Vagina (tissue), 2 donors: ENCODE measurements around the gene DENND4A.

Source experiments
- POLR2A ChIP-seq, 2 donors: fragments of 450-650 bp; IDR thresholded peaks; one replicate each; pipeline ENCODE4 v1.6.1; 2017; ENCODE audit warnings: antibody characterized with exemption in 2 of 2, mild to moderate bottlenecking in 2 of 2, moderate library complexity in 2 of 2
- POLR2AphosphoS5 ChIP-seq, 2 donors: sonication (generic); formaldehyde crosslinking; IDR thresholded peaks; one replicate each; pipeline ENCODE4 v1.9.0; 2017; ENCODE audit warnings: antibody characterized with exemption in 2 of 2, mild to moderate bottlenecking in 2 of 2, low read depth in 1 of 2; ENCODE audit not compliant: insufficient read depth in 1 of 2
- TF ChIP-seq, protein P1 (sequence below), 3 experiments: fragments of 450-650 bp in 2 of 3; fragments of 200-600 bp in 1 of 3; sonication (generic) in 1 of 3; IDR thresholded peaks; one replicate each; pipeline ENCODE4 v1.5.1; 2017 to 2019; ENCODE audit warnings: antibody characterized with exemption in 3 of 3, mild to moderate bottlenecking in 2 of 3, moderate library complexity in 2 of 3

DNA sequence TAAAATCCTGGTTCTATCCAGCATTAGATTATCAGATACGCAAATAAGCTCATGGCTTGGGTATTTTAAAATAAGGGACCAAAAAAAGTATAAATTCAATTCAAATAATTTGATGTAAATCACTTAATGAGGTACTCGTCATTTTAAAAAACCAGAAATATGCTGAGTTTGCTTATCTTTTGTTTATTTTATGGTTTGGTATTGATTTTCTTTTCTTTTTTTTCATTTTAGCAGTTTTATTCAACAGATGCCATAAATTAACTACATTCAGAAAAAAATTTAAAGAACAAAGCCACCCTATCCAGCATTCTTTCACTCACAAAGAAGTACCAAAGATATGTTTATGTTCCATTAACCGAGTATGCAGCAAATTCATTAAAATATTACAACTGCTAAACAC lies 22.6 kb downstream of the DENND4A start:
- TF ChIP-seq POLR2AphosphoS5 (IDR thresholded peaks at IDR 0.05; ENCODE audit: insufficient read depth in 1 of 2, low read depth in 1 of 2) (no peak), POLR2A (IDR thresholded peaks at IDR 0.05) (no peak)
- TF ChIP-seq, protein P1, sequence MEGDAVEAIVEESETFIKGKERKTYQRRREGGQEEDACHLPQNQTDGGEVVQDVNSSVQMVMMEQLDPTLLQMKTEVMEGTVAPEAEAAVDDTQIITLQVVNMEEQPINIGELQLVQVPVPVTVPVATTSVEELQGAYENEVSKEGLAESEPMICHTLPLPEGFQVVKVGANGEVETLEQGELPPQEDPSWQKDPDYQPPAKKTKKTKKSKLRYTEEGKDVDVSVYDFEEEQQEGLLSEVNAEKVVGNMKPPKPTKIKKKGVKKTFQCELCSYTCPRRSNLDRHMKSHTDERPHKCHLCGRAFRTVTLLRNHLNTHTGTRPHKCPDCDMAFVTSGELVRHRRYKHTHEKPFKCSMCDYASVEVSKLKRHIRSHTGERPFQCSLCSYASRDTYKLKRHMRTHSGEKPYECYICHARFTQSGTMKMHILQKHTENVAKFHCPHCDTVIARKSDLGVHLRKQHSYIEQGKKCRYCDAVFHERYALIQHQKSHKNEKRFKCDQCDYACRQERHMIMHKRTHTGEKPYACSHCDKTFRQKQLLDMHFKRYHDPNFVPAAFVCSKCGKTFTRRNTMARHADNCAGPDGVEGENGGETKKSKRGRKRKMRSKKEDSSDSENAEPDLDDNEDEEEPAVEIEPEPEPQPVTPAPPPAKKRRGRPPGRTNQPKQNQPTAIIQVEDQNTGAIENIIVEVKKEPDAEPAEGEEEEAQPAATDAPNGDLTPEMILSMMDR (IDR thresholded peaks at IDR 0.05), result no peak
